ENCODE data around the gene ADPRHL1.

Gene ADPRHL1

DNA sequence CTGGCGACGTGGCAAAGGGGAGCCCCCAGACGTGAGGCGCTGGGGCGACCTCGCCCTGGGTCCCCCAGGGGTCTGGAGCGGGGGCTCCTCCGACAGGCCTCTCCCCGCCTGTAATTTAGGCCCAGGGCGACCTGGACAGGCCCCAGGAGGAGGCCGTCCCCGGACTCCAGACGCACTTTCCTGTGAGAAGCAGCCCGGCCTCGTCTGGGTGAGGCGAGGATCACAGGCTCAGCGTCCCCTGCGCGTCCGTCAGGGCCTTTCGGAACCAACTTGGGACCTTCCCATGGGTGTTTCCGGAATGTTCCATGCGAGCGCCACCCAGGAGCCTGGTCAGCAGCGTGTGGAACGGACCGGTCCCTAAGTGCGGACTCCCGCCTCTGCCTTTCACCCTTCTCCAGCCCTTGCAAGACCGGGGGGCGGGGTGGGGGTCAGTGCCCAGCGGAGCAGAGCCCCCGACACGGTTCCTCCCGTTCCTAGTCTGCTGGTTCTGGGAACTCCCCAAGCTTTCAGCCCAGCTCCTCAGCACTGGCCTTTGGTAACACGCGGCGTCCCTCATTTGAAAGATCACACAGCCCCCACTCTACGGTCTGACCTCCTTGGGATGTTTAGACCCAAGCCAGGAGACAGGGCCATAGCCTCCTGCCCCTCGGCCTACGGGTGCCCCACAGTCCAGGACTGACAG lies 88.2 kb downstream of the ADPRHL1 start:
- no peak for DNase-seq

DNA sequence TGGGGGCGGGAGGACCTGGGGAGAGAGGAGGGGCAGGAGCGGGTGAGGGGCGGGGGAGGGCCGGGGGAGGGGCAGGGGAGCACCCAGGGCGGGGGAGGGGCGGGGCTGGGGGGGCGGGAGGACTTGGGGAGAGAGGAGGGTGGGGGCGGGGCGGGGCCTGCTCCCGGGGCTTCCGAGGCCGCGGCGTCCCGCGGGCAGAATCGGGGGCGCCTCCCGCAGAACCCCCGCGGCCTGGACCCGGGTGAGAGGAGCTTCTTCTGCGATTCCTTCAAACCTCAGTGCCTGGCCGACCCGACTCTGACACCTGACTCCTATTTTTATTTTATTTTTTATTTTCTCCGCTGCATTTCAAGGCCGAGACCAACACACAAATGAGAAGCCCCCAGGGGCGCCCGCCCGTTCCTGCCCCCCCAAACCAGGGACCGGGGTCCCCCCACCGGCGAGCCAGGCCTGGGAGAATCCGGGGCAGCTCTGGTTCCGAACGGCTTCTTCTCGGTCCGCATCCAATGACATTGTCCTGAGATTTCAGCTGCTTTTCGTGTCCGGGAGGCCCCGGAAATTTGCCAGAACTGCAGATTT lies 88.9 kb downstream of the ADPRHL1 start:
- no peak for DNase-seq

DNA sequence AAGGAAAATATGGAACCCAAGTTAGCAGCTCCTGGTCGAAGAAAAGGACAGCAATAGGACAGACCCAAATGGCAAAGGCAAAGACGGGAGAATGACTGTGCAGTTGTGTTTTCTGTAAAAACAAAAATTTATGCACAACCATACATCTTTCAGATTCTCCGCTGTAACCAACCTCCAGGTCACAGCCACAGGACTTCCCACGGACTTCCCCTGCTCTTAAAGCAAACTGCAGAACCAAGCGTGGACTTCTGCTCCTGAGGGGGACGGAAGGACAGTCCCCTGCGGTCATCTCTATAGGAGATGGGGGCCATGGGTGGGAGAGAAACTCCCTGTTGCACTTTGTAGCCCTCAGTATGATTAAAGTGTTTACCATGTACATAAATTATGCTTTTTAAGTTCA lies 91.9 kb downstream of the ADPRHL1 start:
- DNase-seq: no peak

DNA sequence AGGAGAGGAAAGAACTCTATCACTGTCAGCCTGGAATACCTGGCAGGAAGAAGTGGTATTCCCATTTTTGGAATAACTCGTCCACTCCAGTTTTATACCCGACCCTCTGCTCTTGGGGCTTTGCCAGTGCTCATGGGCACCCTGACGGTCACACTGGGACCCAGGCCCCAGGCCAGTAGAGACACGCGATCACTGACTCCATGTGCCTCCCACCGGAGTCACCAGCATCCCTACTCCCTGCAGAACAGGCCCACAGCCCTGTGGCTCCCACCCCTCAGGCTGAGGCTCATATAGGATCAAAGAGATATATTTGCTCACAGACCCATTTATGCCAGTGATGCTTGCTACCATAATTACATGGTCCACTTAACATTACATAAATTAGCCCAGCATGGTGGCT lies 92.8 kb downstream of the ADPRHL1 start:
- DNase-seq: no peak

DNA sequence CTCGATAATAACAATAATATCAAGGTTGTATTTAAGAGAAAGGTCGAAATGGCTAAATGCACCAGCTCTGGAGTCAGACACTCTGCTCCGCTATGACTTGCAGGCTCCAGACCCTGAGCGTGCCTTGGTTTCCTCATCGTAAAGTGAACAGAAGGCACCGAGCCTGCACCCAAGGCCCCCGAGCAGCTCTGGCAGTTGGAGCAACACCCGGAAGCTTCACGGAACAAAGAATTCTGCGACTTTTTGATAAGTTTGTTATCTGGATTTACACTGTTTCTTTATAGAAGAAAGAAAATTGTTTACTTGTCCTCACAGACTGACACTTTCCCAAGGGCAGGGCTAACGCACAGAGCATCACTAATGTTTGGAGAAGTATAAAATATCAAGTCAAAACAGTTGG lies 93.7 kb downstream of the ADPRHL1 start:
- no peak for DNase-seq

DNA sequence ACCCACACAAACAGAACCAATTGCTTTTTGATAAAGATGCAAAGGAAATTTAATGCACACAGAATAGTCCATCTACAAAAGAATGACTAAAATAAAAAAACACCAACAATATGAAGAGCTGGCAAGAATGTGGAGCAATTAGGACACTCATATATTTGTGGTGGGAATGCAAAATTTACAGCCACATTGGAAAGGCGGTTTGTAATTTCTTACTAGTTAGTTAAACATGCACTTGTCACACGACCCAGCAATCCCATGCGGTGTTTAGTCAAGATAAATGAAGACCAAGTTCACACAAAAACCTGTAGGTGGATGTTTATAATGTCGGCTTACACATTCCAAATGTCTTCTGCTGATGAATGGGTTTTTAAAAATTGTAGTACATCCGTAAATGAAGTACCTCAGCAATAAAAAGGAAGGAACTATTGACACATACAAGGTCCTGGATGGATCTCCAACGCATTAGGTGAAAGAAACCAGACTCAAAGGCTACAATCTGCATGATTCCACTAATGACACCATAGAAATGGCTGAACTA lies 94.6 kb downstream of the ADPRHL1 start:
- DNase-seq: no peak

DNA sequence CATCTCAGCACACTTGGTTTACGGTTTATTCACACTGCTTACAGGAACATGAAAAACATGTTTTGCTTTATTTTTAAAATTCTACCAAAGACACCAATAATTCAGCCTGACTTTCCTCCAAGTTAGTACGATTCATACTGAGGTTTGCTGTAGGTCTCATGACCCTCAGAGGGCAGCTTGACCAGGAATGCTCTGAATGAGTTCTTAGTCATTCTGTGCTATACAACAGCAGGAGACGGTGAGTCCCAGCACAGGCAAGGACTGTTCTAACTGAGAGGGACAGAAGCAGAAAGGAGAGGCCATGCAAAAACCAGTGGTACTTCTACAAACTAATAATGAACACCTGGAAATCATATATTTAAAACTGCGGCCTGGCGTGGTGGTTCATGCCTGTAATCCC lies 95.8 kb downstream of the ADPRHL1 start:
- no peak for DNase-seq

DNA sequence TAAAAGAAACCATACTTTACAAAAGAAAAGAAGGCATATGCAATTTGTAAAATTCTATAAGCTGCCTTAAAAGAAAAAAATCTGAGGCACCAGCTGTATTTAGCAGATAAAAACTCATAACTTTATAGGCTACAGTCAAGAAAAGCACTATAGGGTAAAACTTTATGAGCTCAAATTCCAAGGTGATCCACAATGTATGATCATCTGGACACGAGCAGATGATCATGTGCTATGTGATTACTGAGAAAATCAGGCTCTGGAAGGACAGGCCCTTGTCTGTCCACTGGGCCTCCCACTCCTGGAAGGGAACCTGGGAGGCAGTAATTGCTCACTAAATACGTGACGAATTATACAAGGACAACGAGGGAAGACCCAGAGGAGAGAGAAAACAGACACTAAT lies 96.7 kb downstream of the ADPRHL1 start:
- no peak for DNase-seq

DNA sequence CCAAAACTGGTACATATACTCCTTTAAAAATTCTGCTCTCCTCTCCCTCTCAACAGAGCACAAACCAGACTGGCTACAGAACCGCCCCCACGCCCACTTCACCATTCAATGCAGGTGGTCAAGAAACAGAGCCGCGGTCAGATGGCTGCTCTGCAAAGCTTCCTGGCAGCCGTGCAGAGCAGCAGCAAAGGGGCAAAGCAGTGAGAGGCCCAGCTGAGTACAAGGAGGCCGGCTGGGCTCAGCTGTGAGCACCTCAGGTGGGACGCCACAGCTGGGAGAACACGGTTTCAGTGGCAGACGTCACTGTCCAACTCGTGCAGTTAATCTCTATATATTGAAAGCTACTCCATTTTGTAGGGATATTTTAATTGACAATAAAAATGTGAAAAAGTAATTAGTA lies 97.7 kb downstream of the ADPRHL1 start:
- DNase-seq: no peak

DNA sequence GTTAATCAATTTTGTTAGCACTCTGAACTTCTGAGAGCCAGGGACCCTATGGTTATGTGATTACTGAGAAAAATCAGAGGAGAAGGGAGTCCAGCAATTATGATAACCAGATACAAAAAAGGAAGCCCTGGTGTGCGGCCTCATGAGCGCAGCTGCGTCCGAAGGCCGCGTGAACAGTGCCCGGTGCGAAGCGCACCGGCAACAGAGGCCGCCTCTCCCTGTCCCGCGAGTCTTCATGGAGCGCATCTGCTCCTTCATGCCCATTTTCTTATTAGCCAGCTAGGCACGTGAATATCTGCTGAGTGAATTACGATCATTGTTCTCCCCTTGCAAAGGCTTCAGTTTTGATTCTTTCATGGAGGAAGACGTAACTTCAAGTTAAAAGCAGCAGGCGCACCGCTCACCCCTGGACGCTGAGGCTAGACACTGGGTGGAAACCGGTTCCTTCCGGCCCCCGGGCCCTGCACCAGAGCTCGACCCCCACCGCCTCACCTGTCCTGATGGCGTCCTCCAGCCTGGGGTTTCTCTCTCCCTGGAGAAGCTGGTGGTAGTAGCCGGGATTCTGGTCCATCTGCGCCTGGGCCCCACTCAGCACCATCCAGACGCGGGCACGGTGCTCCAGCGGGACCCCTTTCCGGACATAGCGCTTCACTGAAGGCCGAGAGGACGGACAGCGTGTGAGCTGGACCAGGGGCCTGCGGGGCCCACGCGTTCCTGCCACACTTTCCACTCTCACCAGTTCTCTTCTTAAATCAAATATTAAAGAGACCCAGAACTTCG lies 98.3 kb downstream of the ADPRHL1 start:
- DNase-seq: no peak

DNA sequence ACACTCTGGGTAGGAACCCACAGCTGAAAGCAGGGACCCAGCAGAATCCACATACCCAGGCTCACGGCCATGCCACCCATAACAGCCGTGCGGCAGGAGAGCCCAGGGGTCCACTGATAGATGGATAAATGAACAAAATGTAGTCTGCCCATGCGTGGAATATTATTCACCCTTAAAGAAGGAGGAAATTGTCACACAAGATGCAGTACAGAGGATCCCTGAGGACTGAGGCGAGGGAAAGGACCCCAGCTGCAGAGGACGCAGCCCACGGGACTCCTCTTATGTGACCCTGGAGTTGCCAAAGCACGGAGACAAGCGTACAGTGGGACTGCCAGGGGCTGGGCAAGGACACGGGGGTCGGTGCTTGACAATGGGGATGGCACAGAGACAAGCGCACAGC lies 100.0 kb downstream of the ADPRHL1 start:
- DNase-seq: no peak

DNA sequence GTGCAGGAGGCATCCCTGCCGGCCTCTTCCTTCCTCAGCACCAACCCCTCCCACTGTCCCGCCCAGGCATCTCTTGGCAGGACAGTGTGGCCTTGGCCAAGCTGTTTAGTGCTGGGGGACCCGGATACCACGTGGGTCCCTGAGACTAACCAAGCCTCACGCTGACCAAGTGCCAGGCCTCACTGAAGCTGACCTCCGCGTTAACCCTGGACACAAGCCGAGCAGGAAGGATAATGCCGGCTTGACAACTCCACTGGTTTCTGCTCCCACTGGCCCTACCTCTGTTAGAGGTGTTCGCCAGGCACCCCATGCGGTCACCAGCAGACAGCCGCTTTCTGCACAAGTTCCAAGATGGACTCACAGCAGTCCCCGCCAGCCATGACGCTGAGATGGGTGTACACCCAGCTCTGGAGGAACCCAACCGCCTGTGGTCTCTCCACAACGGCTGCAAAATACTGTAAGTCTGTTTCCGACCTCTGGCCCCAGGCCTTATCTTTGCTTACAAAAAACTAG lies 101.7 kb downstream of the ADPRHL1 start:
- no peak for DNase-seq

DNA sequence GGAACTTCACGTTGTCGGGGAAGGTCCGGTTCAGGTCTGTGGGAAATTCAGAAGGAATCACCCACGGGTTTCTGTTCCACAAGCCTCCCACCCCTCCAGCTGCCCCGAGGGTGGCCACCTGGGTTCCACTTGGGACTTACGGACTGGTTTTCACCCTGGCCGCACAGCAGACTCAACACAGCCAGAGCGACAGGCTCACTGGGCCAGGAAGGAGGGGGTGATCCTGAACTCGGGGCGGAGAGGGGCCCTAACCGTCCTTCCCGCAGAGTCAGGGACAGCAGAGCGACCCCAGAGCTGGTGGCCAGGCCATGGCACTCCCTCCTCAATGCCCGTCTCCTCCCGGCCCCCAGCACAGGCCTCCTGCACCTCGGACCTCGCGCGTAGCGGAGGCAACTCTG lies 102.4 kb downstream of the ADPRHL1 start:
- DNase-seq: no peak

DNA sequence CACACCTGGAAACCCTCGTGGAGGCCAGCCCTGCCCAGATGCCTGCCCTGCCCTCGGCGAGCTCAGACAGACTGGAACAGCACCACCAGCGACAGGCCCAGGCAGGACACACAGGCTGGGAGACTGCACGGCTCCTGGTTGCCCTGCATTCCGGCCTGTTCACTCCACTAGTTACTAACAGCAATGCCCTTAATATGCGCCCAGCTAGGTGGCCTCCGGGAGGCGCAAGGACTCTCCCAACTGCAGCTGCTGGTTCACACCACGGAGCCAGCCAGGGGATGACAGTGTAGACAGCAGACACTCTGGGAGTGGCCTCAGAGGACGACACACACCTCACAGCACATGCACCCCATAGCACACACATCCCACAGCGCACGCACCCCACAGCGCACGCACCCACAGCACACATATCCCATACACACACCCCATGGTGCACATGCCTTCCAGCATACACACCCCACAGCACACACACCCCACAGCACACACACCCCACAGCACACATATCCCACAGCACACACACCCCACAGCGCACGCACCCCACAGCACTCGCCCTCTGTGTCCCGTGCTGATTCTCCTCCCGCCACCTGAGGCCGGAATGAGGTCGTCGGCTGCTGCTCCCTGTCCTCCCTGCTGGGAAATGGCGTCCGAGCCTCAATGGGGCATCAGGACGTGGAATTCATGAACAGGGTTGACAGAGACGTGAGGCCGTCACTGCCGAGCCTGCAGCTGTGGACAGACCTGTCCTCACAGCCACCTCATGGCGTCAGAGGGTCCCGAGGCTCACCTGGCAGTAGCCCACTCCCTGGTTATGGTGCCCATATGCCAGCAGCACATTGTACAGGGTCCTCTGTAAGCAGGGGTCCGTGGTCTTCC lies 103.0 kb downstream of the ADPRHL1 start:
- no peak for DNase-seq
